GM10266 (cell line): ENCODE results near the gene UNC13B.

Experiments used
- DNase-seq: peaks from one replicate; pipeline ENCODE4 v3.0.0; 2012; ENCODE audit errors: extremely low spot score
- TF ChIP-seq, protein P1 (sequence below): IDR thresholded peaks from 2 replicates; pipeline ENCODE4 v1.5.1; 2012; ENCODE audit warnings: mild to moderate bottlenecking, low read depth; ENCODE audit not compliant: control insufficient read depth, insufficient read depth; ENCODE audit errors: missing control alignments

Gene UNC13B

DNA sequence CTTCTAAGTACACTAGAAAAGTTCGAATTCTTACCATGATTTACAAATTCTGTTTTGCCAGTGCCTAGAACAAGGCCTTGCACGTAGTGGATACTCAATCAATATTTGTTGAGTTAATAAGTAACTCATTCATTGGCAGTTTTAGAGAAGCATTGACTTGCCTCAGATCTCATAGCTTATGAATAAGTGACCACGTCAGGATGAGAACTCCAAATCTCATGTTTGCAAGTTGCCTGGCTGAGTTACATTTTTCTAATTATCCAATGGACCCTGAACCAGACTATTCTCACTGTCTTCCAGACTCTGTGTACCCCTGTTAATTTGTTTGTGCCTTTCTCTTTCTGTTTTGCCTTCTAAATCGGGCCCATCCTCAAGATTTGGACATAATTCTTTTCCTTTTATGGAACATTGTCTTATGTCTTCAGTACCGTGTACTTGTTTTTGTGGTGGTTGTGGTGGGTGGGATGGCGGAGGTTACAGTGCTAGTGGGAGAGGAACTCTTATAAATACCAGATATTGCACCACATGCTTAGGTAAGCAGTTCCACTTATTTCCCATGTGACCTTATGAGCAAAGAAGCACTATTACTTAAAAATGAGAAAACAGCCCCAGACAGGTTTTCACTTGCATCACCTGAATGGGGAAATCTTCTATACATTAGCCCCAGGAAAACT, 96.3 kb downstream of the UNC13B start:
- DNase-seq: no peak
- TF ChIP-seq, protein P1, sequence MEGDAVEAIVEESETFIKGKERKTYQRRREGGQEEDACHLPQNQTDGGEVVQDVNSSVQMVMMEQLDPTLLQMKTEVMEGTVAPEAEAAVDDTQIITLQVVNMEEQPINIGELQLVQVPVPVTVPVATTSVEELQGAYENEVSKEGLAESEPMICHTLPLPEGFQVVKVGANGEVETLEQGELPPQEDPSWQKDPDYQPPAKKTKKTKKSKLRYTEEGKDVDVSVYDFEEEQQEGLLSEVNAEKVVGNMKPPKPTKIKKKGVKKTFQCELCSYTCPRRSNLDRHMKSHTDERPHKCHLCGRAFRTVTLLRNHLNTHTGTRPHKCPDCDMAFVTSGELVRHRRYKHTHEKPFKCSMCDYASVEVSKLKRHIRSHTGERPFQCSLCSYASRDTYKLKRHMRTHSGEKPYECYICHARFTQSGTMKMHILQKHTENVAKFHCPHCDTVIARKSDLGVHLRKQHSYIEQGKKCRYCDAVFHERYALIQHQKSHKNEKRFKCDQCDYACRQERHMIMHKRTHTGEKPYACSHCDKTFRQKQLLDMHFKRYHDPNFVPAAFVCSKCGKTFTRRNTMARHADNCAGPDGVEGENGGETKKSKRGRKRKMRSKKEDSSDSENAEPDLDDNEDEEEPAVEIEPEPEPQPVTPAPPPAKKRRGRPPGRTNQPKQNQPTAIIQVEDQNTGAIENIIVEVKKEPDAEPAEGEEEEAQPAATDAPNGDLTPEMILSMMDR: no peak

DNA sequence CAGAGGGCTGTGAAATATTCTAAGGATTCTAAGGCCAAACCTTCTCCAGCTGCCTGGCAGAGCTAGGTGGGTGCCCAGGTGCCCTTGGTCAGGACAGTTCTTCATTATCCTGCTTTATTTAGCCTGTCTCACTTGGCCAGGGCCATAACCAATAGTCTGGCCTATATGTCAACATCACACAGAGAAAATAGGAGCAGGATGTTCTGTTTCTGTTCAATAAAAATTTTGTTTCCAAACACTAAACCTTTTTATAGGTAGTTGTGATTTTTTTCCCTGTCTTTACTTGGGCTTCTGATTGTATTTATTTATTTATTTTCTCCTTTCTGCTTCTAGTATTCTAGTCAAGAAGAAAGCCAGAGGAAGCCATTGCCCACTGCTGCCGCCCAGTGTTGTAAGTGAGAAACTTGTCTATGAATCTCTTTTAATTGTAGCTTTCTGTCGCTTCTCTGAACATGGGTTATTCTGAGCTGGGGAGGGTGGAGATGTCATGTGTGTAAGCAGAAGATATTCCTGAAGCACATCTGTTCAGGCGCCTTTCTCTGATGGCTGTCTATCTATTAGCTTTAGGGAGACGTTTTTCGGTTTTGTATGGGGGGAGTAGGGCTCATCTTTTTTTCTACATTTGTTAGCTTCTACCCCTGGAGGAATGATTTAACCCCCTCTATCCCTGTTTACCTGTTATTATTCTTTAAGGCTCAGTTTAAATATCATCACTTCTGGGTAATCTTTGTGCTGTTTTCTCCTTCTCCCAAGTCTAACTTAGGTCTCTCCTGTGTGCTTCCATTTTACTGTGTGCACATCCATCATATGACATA, 97.1 kb downstream of the UNC13B start:
- TF ChIP-seq, protein P1: peak; percentile 60
- DNase-seq: peak; percentile 27

DNA sequence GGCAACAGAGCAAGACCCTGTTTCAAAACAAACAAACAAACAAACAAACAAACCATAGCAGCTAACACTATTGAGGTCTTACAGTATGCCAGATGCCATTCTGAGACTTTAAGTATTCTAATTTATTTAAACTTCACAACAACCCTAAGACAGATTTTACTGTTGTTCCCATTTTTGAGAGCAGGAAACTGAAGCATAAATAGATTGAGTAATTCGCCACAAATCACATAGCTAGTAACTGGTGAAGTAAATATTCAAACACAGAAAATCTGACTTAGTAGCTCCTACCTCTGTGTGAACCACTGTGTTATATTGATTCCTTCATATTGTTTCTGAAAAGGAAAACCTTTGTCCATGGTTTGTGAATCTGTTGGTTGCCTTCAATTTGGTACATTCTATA, 98.4 kb downstream of the UNC13B start:
- TF ChIP-seq, protein P1: no peak
- DNase-seq: no peak

DNA sequence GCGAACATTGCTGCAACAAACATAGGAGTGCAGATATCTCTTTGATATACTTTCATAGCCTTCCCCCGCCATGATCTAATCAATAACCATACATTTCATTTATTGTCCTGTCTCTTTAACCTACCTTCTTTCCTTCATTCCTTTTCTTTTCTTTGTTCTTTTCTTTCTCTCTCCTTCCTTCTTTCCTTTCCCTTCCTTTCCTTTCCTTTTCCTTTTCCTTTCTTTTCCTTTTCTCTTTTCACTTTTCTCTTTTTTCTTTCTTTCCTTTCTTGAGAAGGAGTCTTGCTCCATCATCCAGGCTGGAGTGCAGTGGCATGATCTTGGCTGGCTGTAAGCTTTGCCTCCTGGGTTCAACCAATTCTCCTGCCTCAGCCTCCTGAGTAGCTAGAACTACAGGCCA, 100.3 kb downstream of the UNC13B start:
- no peak for DNase-seq
- TF ChIP-seq, protein P1: no peak

DNA sequence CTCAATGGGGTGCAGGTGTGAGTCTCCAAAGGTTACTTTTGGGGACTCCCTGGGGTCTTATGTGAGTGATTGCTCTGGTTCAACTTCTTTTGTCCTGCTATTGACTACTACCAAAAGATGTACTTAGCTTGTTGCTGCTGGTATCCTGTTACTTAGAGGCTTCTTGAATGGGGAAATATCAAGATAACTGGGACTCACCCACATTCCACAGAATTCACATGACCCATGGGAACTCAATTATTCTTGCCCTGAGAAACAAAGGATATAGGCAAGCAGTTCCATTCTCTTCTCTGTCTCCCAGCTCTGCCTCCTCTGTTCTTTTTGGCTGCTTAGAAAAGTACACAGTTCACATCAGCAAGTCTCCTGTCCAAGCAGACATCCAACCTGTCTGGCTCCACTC, 105.9 kb downstream of the UNC13B start:
- no peak for DNase-seq
- TF ChIP-seq, protein P1: no peak

DNA sequence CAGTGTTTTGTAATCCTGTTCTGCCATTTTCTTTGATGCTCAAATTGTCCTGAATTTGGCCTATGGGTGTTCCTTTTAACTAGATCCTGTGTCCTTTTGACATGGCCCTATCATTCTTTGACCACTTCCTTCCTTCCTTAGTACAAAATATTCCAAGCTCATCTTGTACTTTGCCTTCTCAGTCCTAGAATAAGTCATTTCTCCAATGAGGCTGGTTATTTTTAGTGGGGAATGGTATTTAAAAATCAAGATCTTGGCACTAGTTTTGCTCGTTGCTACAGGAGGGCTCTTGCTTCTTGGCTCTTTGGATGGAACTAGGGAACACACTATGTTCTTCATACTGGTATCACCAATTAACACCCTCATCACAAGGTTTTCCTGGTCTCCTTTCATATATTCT, 108.1 kb downstream of the UNC13B start:
- TF ChIP-seq, protein P1: no peak
- DNase-seq: no peak

DNA sequence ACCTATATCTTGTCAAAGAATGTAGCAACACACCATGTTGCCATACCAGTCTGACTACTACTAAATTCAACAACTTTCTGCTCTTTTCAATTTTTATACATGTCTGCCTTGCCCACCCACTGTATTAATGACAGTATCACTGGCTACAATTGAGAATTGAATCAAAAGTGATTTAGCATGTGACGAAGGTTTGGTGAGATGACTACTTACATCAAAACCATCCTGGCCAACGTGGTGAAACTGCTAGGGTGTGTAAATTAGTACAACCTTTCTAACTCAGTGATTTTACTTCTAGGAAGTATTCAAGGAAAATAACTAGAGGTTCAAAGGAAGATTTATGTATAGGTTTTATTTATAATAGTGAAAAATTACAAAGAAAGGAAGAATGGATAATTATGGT, 109.8 kb downstream of the UNC13B start:
- TF ChIP-seq, protein P1: no peak
- DNase-seq: no peak
